BE2C (cell line): ENCODE results near the gene NSUN3.

ENCODE experiments used
- DNase-seq: peaks from one replicate; pipeline ENCODE4 v3.0.0-alpha.2; 2020
- H3K27me3 ChIP-seq: fragments of 250-450 bp; sonication (Bioruptor Pico); 2 replicates; pipeline ENCODE4 v1.5.1; 2020; ENCODE audit warnings: mild to moderate bottlenecking
- H3K36me3 ChIP-seq: fragments of 250-450 bp; sonication (Bioruptor Pico); 2 replicates; pipeline ENCODE4 v1.5.1; 2020; ENCODE audit warnings: mild to moderate bottlenecking
- H3K4me1 ChIP-seq: fragments of 250-450 bp; sonication (Bioruptor Pico); 2 replicates; pipeline ENCODE4 v1.5.1; 2020
- H3K4me3 ChIP-seq: 2 replicates; pipeline ENCODE4 v1.5.1; 2011; ENCODE audit warnings: low read depth, low read length
- H3K9me3 ChIP-seq: fragments of 250-450 bp; sonication (Bioruptor Pico); 2 replicates; pipeline ENCODE4 v1.5.1; 2020
- TF ChIP-seq, protein P1 (sequence below): IDR thresholded peaks from 2 replicates; pipeline ENCODE4 v1.5.1; 2012; ENCODE audit warnings: mild to moderate bottlenecking, low read depth, low read length

Gene NSUN3

DNA sequence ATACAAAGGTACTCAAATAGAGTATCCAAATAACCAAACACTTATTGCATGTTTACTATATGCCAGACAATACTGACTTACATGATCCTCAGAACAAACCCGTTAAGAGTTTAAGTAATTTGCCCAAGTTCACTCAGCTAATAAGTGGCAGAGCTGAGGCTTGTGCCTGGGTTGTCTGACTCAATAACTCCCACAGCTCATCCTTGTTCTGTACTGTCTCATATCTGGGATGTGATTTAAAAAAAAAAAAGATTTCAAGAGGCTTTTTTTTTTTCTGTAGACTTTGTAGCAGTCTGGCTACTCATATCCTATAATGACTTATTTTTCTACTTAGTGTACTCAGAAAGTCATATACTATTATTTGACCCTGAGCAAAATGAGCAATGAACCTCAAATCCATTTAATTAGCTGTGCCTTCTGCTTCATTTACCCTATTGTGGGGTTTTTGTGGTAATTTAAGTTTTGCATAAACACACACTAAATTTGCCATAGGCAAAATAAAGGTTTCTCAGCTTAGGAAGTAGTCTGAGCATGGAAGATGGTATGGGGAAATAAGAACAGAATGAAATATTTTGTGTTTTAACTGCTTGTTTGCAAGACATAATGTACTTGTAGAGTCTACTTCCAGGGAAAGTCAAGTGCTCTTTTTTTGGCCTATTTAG is 3.1 kb downstream of the NSUN3 start:
- TF ChIP-seq, protein P1, sequence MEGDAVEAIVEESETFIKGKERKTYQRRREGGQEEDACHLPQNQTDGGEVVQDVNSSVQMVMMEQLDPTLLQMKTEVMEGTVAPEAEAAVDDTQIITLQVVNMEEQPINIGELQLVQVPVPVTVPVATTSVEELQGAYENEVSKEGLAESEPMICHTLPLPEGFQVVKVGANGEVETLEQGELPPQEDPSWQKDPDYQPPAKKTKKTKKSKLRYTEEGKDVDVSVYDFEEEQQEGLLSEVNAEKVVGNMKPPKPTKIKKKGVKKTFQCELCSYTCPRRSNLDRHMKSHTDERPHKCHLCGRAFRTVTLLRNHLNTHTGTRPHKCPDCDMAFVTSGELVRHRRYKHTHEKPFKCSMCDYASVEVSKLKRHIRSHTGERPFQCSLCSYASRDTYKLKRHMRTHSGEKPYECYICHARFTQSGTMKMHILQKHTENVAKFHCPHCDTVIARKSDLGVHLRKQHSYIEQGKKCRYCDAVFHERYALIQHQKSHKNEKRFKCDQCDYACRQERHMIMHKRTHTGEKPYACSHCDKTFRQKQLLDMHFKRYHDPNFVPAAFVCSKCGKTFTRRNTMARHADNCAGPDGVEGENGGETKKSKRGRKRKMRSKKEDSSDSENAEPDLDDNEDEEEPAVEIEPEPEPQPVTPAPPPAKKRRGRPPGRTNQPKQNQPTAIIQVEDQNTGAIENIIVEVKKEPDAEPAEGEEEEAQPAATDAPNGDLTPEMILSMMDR = no peak
- no peak overlapping the region for H3K4me3 ChIP-seq
- no peaks in the 10 kb centered on the region for H3K27me3 ChIP-seq
- peaks cover 10% of the 10 kb centered on the region; the same call in 1 of the 2 replicates for H3K4me1 ChIP-seq
- no peaks in the 10 kb centered on the region for H3K9me3 ChIP-seq
- DNase-seq = no peak
- no peaks in the 10 kb centered on the region for H3K36me3 ChIP-seq

- DNase-seq = no peak
- no peaks in the 10 kb centered on the region for H3K27me3 ChIP-seq
- H3K4me3 ChIP-seq = no peak overlapping the region
- H3K4me1 ChIP-seq = peaks cover 10% of the 10 kb centered on the region; the same call in 1 of the 2 replicates
- no peaks in the 10 kb centered on the region for H3K36me3 ChIP-seq
- TF ChIP-seq, protein P1 = no peak
- no peaks in the 10 kb centered on the region for H3K9me3 ChIP-seq
Observed at GRCh38 chr3:94066506-94067500, 3.9 kb downstream of the NSUN3 start.

DNA sequence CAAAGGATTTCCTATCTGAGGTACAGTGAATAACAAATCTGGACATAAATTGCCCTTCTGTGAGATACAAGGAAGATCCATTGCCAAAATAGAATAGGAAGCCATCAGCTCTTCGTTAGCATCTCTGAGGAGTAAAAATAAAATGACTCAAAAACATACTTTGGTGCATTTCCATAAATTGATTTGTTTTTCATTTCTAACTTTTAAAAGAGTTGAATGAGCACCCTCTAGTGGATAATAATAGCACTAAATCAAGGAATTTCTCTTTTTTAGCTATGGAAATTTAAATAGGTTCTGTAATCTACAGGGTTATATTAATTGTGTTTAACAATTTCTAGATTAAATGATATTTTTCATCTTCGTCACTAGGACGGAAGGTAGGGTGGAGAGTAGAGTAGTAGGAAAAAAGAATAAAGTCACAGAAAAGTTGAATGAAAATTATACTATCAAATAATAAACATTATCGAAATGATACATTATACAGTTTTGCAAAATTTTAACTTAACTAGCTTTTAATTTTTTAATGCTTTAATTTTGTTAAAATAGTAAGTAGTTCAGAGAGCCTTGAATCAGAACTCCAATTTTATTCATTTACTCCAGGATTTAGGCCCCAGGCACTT is 6.4 kb downstream of the NSUN3 start:
- Histone ChIP-seq H3K4me1 (peaks cover 7% of the 10 kb centered on the region; the same call in 1 of the 2 replicates), H3K9me3 (no peaks in the 10 kb centered on the region; the same call in 1 of the 2 replicates), H3K27me3 (no peaks in the 10 kb centered on the region), H3K4me3 (no peak overlapping the region), H3K36me3 (no peaks in the 10 kb centered on the region)
- TF ChIP-seq, protein P1 = peak; percentile 41
- no peak for DNase-seq

DNA sequence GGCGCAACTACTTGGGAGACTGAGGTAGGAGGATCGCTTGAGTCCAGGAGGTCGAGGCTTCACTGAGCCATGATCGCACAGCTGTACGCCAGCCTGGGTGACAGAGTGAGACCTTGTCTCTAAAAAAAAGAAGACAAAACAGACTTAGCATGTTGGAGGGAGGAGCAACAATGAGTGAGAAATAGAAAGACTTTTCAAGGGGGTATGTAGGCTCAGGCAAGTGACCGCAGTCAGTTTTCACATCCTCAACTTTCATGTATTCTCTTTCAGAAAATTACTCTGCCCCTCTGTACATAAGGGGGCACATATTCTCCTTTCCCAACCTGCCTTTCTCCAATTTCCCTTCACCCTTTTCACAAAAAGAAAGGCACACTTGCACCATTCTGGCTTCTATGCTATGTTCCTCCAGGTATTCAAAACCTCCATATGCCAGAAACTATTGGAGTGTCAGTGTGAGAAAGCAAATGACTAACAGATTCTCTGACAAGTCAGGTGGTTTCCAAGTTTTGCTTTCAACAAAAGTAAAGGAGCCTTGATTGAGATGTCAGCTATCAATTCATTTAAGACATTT is 7.6 kb downstream of the NSUN3 start:
- peaks cover 7% of the 10 kb centered on the region; the same call in 1 of the 2 replicates for H3K4me1 ChIP-seq
- H3K36me3 ChIP-seq = no peaks in the 10 kb centered on the region
- H3K9me3 ChIP-seq = no peaks in the 10 kb centered on the region; the same call in 1 of the 2 replicates
- TF ChIP-seq, protein P1 = no peak
- no peak for DNase-seq
- H3K4me3 ChIP-seq = no peak overlapping the region
- H3K27me3 ChIP-seq = no peaks in the 10 kb centered on the region

DNA sequence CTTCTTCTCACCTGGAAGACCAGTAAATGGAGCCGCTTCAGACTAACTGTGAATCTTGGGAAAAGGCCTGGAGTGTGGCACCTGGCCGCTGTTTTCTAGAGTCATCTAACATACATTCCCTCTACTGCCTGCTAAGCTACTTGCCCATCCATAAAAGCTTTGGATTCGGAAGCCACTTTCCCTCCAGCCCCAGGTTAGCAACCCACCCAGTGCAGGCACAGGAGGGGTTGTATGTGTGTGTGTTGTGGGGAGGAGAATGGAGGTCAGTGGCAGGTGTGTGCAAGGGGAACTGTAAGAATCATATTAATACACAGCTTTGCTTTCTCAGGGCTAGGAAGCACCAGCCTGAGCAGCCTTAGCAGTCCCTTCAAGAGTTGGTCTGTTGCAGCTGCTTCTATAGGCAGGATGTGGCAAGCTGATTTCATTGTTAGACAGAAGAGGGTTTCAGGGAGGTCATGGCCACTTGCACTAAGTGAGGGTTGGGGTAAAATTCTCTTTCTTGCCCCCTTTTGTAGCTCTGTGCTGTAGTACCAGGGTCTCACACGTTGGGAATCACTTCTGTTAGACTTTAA is 8.9 kb downstream of the NSUN3 start:
- TF ChIP-seq, protein P1 = no peak
- Histone ChIP-seq H3K9me3 (no peaks in the 10 kb centered on the region; the same call in 1 of the 2 replicates), H3K36me3 (no peaks in the 10 kb centered on the region), H3K4me1 (peaks cover 7% of the 10 kb centered on the region; the same call in 1 of the 2 replicates), H3K27me3 (no peaks in the 10 kb centered on the region), H3K4me3 (no peak overlapping the region)
- DNase-seq = no peak
